ENCODE data around the gene SHISAL1. TPM values are rescaled to one million over a fixed set of nuclear protein-coding genes. Genes with fewer than 3 reads are reported as not detected.
A peak's percentile ranks its signal among the peaks of the same experiment; 100 is the strongest.

SHISAL1 gene
- total RNA-seq, 3 donors from 2014 or later, result 0.32 to 1.2 (median 0.33) TPM

DNA sequence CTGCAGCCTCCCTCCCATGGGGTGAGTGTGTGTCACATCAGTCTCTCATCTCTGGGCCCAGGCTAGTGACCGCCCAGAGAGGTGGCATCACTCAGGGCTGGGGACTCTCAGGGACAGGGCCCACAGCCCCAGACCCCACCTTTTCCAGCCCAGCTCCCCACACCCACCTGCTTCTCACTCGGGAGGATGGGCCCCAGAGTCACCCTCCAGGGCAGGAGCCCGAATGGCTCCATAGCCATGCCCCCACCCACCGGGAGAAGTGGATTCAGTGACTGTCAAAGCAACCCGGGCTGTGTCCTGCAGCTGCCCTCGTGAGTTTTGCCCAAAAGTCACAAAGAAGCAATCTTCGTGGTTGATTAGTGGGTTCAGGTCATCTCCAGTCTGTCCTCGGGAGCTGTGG, 106.1 kb downstream of the SHISAL1 start:
- Histone ChIP-seq H3K9me3 (peaks cover 0 to 5% of the 10 kb centered on the region in 2 donors), H3K27me3 (no peaks in the 10 kb centered on the region), H3K4me1 (no peaks in the 10 kb centered on the region), H3K27ac (no peak overlapping the region), H3K36me3 (no peaks in the 10 kb centered on the region), H3K4me3 (no peak overlapping the region)
- DNase-seq (ENCODE audit: low spot score in 2 of 2), result peak in 1 of 2 donors; percentile 37
- no peak for TF ChIP-seq POLR2A (IDR thresholded peaks at IDR 0.05)
- TF ChIP-seq POLR2AphosphoS5 (IDR thresholded peaks at IDR 0.05), result no peak
- no peak for TF ChIP-seq CTCF (IDR thresholded peaks at IDR 0.05)
- intact Hi-C loops (cut with DNase I; ENCODE audit: low total_unique reads), result no loop called here

DNA sequence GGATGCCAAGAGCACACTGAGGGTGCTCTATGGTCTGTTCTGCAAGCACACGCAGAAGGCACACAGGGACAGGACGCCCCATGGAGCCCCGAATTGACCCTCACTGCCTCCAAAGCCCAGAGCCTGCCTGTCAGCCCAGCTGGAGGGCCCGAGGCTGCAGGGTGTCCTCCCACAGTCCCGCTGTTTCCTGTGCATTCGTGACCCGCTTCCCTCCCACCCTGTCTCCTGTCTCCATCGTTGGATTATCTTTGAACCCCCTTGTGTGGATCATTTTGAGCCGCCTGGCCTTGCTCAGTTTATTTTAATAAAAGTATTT, 106.5 kb downstream of the SHISAL1 start:
- Histone ChIP-seq H3K9me3 (peaks cover 0 to 5% of the 10 kb centered on the region in 2 donors), H3K27ac (no peak overlapping the region), H3K4me1 (no peaks in the 10 kb centered on the region), H3K27me3 (no peaks in the 10 kb centered on the region), H3K36me3 (no peaks in the 10 kb centered on the region), H3K4me3 (no peak overlapping the region)
- DNase-seq (ENCODE audit: low spot score in 2 of 2), result no peak
- no peak for TF ChIP-seq CTCF (IDR thresholded peaks at IDR 0.05)
- no peak for TF ChIP-seq POLR2A (IDR thresholded peaks at IDR 0.05)
- TF ChIP-seq POLR2AphosphoS5 (IDR thresholded peaks at IDR 0.05), result no peak
- intact Hi-C loops (cut with DNase I; ENCODE audit: low total_unique reads), result no loop called here

DNA sequence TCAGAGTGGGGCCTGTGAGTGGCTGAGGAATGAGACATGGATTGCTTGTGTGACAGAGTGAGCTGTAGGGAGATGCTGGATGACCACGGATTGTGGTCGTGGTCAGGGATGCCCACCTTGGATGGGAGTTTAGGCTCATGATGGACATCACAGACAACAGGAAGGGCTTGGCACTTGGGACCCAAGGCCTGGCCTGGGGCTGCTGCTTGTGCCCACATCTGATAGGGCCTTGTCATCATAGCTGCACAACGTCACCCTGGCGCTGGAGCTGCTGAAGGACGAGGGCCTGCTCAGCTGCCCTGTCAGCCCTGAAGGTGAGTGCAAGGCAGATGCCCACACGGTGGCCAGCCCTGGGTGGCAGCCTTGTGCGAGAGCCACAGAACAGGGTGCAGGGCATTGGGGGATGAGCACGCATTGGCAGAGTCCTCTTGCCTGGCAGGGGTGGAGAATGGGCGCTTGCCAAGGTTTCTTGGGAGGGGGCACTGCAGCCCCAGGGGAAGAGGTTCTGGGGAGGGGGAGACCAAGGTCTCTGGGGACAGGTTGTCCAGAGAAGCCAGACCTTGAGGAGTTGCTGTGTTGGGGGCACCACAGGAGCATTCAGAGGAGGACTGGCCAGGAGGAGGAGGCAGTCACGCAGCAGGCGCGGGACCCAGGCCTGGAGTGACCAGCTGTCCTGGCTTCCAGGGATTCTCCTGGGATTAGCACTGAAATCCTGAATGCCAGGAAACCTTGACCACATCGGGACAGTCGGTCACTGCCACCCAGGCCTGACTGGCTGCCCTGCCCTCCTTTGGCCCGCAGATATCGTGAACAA, 107.0 kb downstream of the SHISAL1 start:
- no peak for DNase-seq (ENCODE audit: low spot score in 2 of 2)
- Histone ChIP-seq H3K4me3 (no peak overlapping the region), H3K4me1 (no peaks in the 10 kb centered on the region), H3K36me3 (no peaks in the 10 kb centered on the region), H3K27ac (no peak overlapping the region), H3K9me3 (peaks cover 0 to 5% of the 10 kb centered on the region in 2 donors), H3K27me3 (no peaks in the 10 kb centered on the region)
- TF ChIP-seq POLR2A (IDR thresholded peaks at IDR 0.05), result no peak
- no peak for TF ChIP-seq POLR2AphosphoS5 (IDR thresholded peaks at IDR 0.05)
- TF ChIP-seq CTCF (IDR thresholded peaks at IDR 0.05), result no peak
- intact Hi-C loops (cut with DNase I; ENCODE audit: low total_unique reads), result no loop called here

DNA sequence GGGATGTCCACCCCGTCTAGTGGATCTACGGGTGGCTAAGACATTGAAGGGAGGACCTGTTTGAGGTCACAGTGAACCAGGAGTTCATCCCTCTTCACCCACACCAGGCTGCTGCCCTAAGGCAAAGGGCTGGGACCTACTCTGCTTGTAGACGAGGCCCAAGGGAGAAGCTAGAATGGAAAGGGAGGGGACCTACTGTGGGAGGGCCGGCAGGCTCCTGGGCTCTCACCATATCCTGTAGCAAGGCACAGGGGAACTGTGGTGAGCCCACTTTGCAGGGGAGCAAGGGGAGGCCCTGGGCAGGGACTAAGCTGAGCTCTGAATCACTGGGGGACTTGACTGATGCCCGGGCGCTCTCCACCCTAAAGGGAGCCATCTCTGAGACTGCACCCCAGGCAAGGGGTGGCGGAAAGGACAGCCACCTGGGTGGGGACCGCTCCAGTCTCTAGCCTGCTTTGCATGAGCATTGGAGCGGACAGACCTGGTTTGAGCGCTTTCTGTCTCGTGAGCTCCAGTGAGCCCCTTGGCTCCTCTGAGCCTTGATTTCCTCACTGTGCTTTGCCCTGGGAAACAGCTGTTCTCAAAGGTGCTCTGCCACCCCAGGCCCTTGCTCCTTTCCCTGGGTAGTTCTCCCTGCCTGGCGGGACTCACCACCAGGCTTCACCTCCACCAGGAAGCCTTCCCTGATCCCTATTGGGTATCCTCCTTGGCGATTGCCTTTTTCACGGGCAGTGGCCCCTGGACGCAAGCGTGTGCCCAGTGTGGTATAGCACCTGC, 107.8 kb downstream of the SHISAL1 start:
- TF ChIP-seq POLR2A (IDR thresholded peaks at IDR 0.05) (no peak), POLR2AphosphoS5 (IDR thresholded peaks at IDR 0.05) (no peak), CTCF (IDR thresholded peaks at IDR 0.05) (no peak)
- no peaks in the 10 kb centered on the region for H3K4me1 ChIP-seq
- H3K4me3 ChIP-seq, result no peak overlapping the region
- intact Hi-C loops (cut with DNase I; ENCODE audit: low total_unique reads), result no loop called here
- peaks cover 0 to 5% of the 10 kb centered on the region in 2 donors for H3K9me3 ChIP-seq
- H3K36me3 ChIP-seq, result no peaks in the 10 kb centered on the region
- H3K27ac ChIP-seq, result no peak overlapping the region
- peaks cover 0 to 8% of the 10 kb centered on the region in 2 donors for H3K27me3 ChIP-seq
- peak in 1 of 2 donors; percentile 38 for DNase-seq (ENCODE audit: low spot score in 2 of 2)

GRCh38 chr22:44203203-44203602, 109.5 kb downstream of the SHISAL1 start:
- Histone ChIP-seq H3K9me3 (no peaks in the 10 kb centered on the region), H3K27me3 (peaks cover 0 to 14% of the 10 kb centered on the region in 2 donors), H3K4me1 (no peaks in the 10 kb centered on the region), H3K4me3 (no peak overlapping the region), H3K36me3 (no peaks in the 10 kb centered on the region), H3K27ac (no peak overlapping the region)
- TF ChIP-seq POLR2A (IDR thresholded peaks at IDR 0.05) (no peak), POLR2AphosphoS5 (IDR thresholded peaks at IDR 0.05) (no peak), CTCF (IDR thresholded peaks at IDR 0.05) (no peak)
- DNase-seq (ENCODE audit: low spot score in 2 of 2), result no peak
- intact Hi-C loops (cut with DNase I; ENCODE audit: low total_unique reads), result no loop called here
